ENCODE measurements around the gene MYH2. TPM values are rescaled to one million over a fixed set of nuclear protein-coding genes. Genes with fewer than 3 reads are reported as not detected.

Gene MYH2
- total RNA-seq, 1 experiment from 2014 or later = not detected

DNA sequence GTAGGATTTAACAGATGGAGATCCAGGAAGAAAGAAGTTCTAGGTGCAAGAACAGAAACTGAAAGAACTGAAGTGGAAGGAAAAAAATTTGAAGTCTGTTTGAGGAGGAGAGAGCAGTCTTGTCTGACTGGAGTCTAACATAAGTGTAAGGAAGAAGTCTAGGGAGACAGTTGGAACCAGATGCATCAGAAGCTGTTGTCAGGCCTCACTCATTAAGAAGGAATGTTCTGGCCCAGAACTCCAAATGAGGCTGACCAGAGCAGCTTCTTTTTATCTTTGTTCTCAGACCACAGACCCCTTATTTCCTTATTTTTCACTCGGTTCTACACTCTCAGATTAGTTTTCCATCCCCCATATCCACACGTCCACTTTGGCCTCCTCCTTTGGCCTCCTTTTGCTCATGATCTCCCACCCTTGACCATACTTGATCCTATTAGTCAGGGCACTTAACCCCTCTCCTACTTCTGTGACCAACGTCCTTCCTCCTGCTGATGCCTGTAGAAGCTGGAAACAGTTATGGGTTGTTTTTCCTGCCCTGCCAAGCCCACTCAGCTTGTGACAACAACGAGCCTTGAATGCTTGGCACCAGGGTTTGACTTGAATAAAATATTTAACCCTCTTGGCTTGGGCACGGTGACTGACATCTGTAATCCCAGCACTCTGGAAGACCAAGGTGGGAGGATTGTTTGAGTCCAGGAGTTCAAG is 7.0 kb upstream of the MYH2 start:
- CTCF ChIA-PET = no interaction called here

More for the DNA sequence above, 7.0 kb upstream of the MYH2 start:
- Histone ChIP-seq H3K36me3 (ENCODE audit: control insufficient read depth in 1 of 2, insufficient read depth in 2 of 2, low read length in 2 of 2) (no peaks in the 10 kb centered on the region), H2AFZ (ENCODE audit: low read depth, low read length, poor library complexity, severe bottlenecking) (no peak overlapping the region), H3K79me2 (ENCODE audit: insufficient read depth, low read length) (no peaks in the 10 kb centered on the region), H3K9ac (ENCODE audit: low read length) (no peak overlapping the region), H3K4me2 (ENCODE audit: low read length) (no peak overlapping the region), H3K4me3 (replicated peaks in 1 of 2; ENCODE audit: low read depth in 1 of 2, low read length in 2 of 2) (no peak overlapping the region), H3K9me3 (ENCODE audit: control insufficient read depth in 1 of 2, insufficient read depth in 1 of 2, low read depth in 1 of 2, low read length in 2 of 2) (no peaks in the 10 kb centered on the region), H4K20me1 (ENCODE audit: insufficient read depth) (no peaks in the 10 kb centered on the region), H3K27me3 (ENCODE audit: insufficient read depth, low read length) (peaks cover 13% of the 10 kb centered on the region; the same call in 1 of the 2 replicates), H3K4me1 (ENCODE audit: control insufficient read depth in 1 of 2, insufficient read depth in 2 of 2, low read length in 2 of 2) (no peaks in the 10 kb centered on the region), H3K9me2 (ENCODE audit: insufficient read depth) (no peaks in the 10 kb centered on the region), H3K27ac (ENCODE audit: low read depth, low read length) (no peak overlapping the region)
- TF ChIP-seq RAD21 (IDR thresholded peaks at IDR 0.05; ENCODE audit: low read depth) = no peak
- no peak for TF ChIP-seq JUND (IDR thresholded peaks at IDR 0.05)
- TF ChIP-seq ELF1 (IDR thresholded peaks at IDR 0.05; ENCODE audit: borderline replicate concordance, low read depth) = no peak
- no peak for TF ChIP-seq POLR2AphosphoS5 (IDR thresholded peaks at IDR 0.05; ENCODE audit: low read depth, low read length)
- no peak for TF ChIP-seq EZH2 (IDR thresholded peaks at IDR 0.05)
- no peak for TF ChIP-seq ZFX (IDR thresholded peaks at IDR 0.05)
- no peak for TF ChIP-seq TCF7L2 (IDR thresholded peaks at IDR 0.05; ENCODE audit: borderline replicate concordance, extremely low read depth, insufficient read depth, insufficient read length)
- TF ChIP-seq SRF (IDR thresholded peaks at IDR 0.05; ENCODE audit: low read depth) = no peak
- no peak for TF ChIP-seq CTCF (IDR thresholded peaks at IDR 0.05 in 2 of 3, conservative IDR thresholded peaks at IDR 0.05 in 1 of 3; ENCODE audit: borderline replicate concordance in 1 of 3, insufficient read depth in 1 of 3, low read depth in 2 of 3, low read length in 2 of 3)
- TF ChIP-seq FOSL1 (IDR thresholded peaks at IDR 0.05; ENCODE audit: low read depth) = no peak
- TF ChIP-seq CBX3 (IDR thresholded peaks at IDR 0.05; ENCODE audit: low read depth) = no peak
- no peak for TF ChIP-seq ATF3 (IDR thresholded peaks at IDR 0.05)
- TF ChIP-seq ZNF274 (IDR thresholded peaks at IDR 0.05; ENCODE audit: low read depth, low read length) = no peak
- no peak for TF ChIP-seq EZH2phosphoT487 (IDR thresholded peaks at IDR 0.05; ENCODE audit: borderline replicate concordance)
- TF ChIP-seq, protein P1, sequence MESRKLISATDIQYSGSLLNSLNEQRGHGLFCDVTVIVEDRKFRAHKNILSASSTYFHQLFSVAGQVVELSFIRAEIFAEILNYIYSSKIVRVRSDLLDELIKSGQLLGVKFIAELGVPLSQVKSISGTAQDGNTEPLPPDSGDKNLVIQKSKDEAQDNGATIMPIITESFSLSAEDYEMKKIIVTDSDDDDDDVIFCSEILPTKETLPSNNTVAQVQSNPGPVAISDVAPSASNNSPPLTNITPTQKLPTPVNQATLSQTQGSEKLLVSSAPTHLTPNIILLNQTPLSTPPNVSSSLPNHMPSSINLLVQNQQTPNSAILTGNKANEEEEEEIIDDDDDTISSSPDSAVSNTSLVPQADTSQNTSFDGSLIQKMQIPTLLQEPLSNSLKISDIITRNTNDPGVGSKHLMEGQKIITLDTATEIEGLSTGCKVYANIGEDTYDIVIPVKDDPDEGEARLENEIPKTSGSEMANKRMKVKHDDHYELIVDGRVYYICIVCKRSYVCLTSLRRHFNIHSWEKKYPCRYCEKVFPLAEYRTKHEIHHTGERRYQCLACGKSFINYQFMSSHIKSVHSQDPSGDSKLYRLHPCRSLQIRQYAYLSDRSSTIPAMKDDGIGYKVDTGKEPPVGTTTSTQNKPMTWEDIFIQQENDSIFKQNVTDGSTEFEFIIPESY (IDR thresholded peaks at IDR 0.05; ENCODE audit: extremely low read depth, insufficient replicate concordance, low read length) = no peak
- TF ChIP-seq YY1 (IDR thresholded peaks at IDR 0.05; ENCODE audit: extremely low read depth, insufficient replicate concordance, low read depth, low read length) = no peak
- POLR2A ChIA-PET = no interaction called here
- no peak for ATAC-seq
- intact Hi-C loops (cut with micrococcal nuclease) = no loop called here
- DNase-seq (ENCODE audit: low read depth, low spot score) = no peak
- RAD21 ChIA-PET (ENCODE audit: low non-redundant PET in 1 of 2, low total read pairs in 2 of 2, uncharacterized antibody in 2 of 2, unreplicated experiment in 2 of 2) = no interaction called here
- BruUV-seq (replicated peaks) = no TSS peak
